Mesenchymal stem cell (in vitro differentiated cells and primary cell): Measurements from ENCODE around the gene PRSS33.

Experiments used
- DNase-seq: peaks from one replicate; pipeline ENCODE4 v3.0.0-alpha.2; 2013
- H2AFZ ChIP-seq: one replicate; pipeline ENCODE4 v1.6.1; 2013; ENCODE audit warnings: low read depth, mild to moderate bottlenecking, control low read depth, inconsistent platforms, low read length, moderate library complexity
- H2AK5ac ChIP-seq: 2 replicates; pipeline ENCODE4 v1.6.1; 2013; ENCODE audit warnings: low read length, moderate library complexity, mild to moderate bottlenecking, inconsistent platforms; ENCODE audit not compliant: severe bottlenecking
- H2BK120ac ChIP-seq: one replicate; pipeline ENCODE4 v1.6.1; 2013; ENCODE audit warnings: low read depth, mild to moderate bottlenecking, inconsistent platforms, low read length, moderate library complexity
- H2BK12ac ChIP-seq, 2 experiments: one replicate each; pipeline ENCODE4 v1.6.1; 2013; ENCODE audit warnings: inconsistent platforms in 2 of 2, low read length in 2 of 2, mild to moderate bottlenecking in 2 of 2, moderate library complexity in 2 of 2, control low read depth in 1 of 2
- H2BK15ac ChIP-seq: one replicate; pipeline ENCODE4 v1.6.1; 2013; ENCODE audit warnings: mild to moderate bottlenecking, low read depth, inconsistent platforms; ENCODE audit not compliant: poor library complexity, severe bottlenecking
- H2BK5ac ChIP-seq: 2 replicates; pipeline ENCODE4 v1.6.1; 2013; ENCODE audit warnings: low read depth, mild to moderate bottlenecking, low read length, control low read depth, inconsistent platforms; ENCODE audit not compliant: poor library complexity, severe bottlenecking
- H3K14ac ChIP-seq, 2 experiments: one replicate each; pipeline ENCODE4 v1.6.1; 2013; ENCODE audit warnings: inconsistent platforms in 2 of 2, low read length in 2 of 2, control low read depth in 1 of 2, mild to moderate bottlenecking in 1 of 2, moderate library complexity in 1 of 2
- H3K18ac ChIP-seq, 2 experiments: one replicate each; pipeline ENCODE4 v1.6.1; 2013; ENCODE audit warnings: inconsistent platforms in 2 of 2, low read length in 2 of 2, control low read depth in 1 of 2, low read depth in 1 of 2, mild to moderate bottlenecking in 1 of 2
- H3K23ac ChIP-seq, 2 experiments: one replicate each; pipeline ENCODE4 v1.6.1; 2013; ENCODE audit warnings: inconsistent platforms in 2 of 2, low read length in 2 of 2, mild to moderate bottlenecking in 2 of 2, moderate library complexity in 2 of 2, control low read depth in 1 of 2
- H3K27ac ChIP-seq: 2 replicates; pipeline ENCODE4 v1.5.1; 2013; ENCODE audit warnings: mild to moderate bottlenecking, moderate library complexity, low read length, control low read depth, inconsistent platforms; ENCODE audit not compliant: poor library complexity, severe bottlenecking
- H3K27me3 ChIP-seq, 2 experiments: 2 replicates each; pipeline versions ENCODE4 v1.6.1 to v1.7.0; 2013; ENCODE audit warnings: low read length in 2 of 2, mild to moderate bottlenecking in 2 of 2, moderate library complexity in 2 of 2, control low read depth in 1 of 2, inconsistent platforms in 1 of 2; ENCODE audit not compliant: control insufficient read depth in 1 of 2, insufficient read depth in 1 of 2
- H3K36me3 ChIP-seq, 2 experiments: 2 replicates each; pipeline versions ENCODE4 v1.6.1 to v1.7.0; 2013; ENCODE audit warnings: low read length in 2 of 2, control low read depth in 1 of 2, inconsistent platforms in 1 of 2, low read depth in 1 of 2, mild to moderate bottlenecking in 1 of 2; ENCODE audit not compliant: insufficient read depth in 2 of 2, control insufficient read depth in 1 of 2
- H3K4ac ChIP-seq, 2 experiments: one replicate each; pipeline ENCODE4 v1.6.1; 2013; ENCODE audit warnings: inconsistent platforms in 2 of 2, low read length in 2 of 2, mild to moderate bottlenecking in 2 of 2, moderate library complexity in 2 of 2, control low read depth in 1 of 2, low read depth in 1 of 2
- H3K4me1 ChIP-seq: 2 replicates; pipeline ENCODE4 v1.6.1; 2013; ENCODE audit warnings: low read depth, low read length, control low read depth; ENCODE audit not compliant: control insufficient read depth, insufficient read depth
- H3K4me2 ChIP-seq: 2 replicates; pipeline ENCODE4 v1.6.1; 2013; ENCODE audit warnings: low read length, mild to moderate bottlenecking, inconsistent platforms; ENCODE audit not compliant: poor library complexity, severe bottlenecking
- H3K4me3 ChIP-seq, 2 experiments: 2 replicates each; pipeline versions ENCODE4 v1.5.1 to v1.7.0; 2013; ENCODE audit warnings: low read length in 2 of 2, mild to moderate bottlenecking in 2 of 2, control low read depth in 1 of 2, low read depth in 1 of 2; ENCODE audit not compliant: insufficient read depth in 1 of 2
- H3K79me1 ChIP-seq: replicated peaks from 2 replicates; pipeline ENCODE4 v1.6.1; 2013; ENCODE audit warnings: mild to moderate bottlenecking, control low read depth, low read length, inconsistent platforms; ENCODE audit not compliant: poor library complexity, severe bottlenecking
- H3K9ac ChIP-seq: 2 replicates; pipeline ENCODE4 v1.7.0; 2013; ENCODE audit warnings: mild to moderate bottlenecking, low read length, moderate library complexity
- H3K9me3 ChIP-seq: 2 replicates; pipeline ENCODE4 v1.7.0; 2013; ENCODE audit warnings: mild to moderate bottlenecking, low read length; ENCODE audit not compliant: control insufficient read depth
- H4K8ac ChIP-seq: one replicate; pipeline ENCODE4 v1.6.1; 2013; ENCODE audit warnings: inconsistent platforms, mild to moderate bottlenecking, low read length, moderate library complexity
- H4K91ac ChIP-seq: one replicate; pipeline ENCODE4 v1.6.1; 2013; ENCODE audit warnings: mild to moderate bottlenecking, low read length, inconsistent platforms
- WGBS: methylation state at CpG from one replicate; pipeline ENCODE4 v1.1.7; 2013; ENCODE audit warnings: mixed read lengths; 5-methylcytosine and 5-hydroxymethylcytosine counted together

Gene PRSS33

DNA sequence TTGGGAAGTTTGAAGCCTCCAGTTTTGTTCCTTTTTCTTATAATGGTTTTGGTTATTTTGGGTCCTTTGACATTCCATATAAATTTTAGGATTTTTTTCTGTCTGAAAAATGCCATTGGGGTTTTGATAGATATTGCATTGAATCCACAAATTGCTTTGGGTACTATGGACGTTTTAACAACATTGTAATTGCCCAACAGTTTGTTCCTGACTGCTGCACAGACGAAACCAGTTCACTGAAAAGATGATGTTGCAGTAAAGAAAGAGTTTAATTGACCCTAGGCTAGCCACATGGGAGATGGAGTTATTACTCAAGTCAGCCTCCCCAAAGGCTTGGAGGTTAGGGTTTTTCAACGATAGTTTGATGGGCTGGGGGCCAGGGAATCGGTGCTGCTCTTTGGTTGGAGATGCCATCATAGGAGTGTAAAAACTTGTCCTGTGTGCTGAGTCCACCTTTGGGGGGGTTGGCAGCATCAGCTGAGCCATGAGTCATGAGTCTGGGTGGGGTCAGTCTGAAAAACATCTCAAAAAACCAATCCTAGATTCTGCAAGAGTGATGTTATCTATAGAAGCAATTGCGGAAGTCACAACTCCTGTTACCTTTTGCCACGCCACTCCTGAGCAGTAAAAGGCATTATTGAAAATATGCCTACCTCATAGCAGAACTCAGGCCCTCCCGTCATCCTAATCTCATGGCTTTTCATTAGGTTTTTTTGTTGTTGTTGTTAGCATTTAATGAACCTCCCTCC, 8.2 kb upstream of the PRSS33 start:
- Histone ChIP-seq H3K27ac (no peak overlapping the region), H2BK12ac (no peak overlapping the region), H2AK5ac (no peak overlapping the region), H4K91ac (no peak overlapping the region), H2BK5ac (no peak overlapping the region), H4K8ac (no peak overlapping the region), H3K4me3 (no peak overlapping the region), H2BK120ac (no peak overlapping the region), H3K18ac (no peak overlapping the region), H3K79me1 (no peaks in the 10 kb centered on the region), H3K4me2 (no peak overlapping the region), H3K4me1 (no peaks in the 10 kb centered on the region), H3K23ac (no peak overlapping the region), H2BK15ac (no peak overlapping the region), H3K14ac (no peak overlapping the region), H2AFZ (no peak overlapping the region), H3K9ac (no peak overlapping the region), H3K27me3 (peaks cover 17 to 52% of the 10 kb centered on the region in 2 experiments), H3K36me3 (no peaks in the 10 kb centered on the region), H3K9me3 (no peaks in the 10 kb centered on the region), H3K4ac (no peak overlapping the region)
- 84% methylated on average over 6 of the region's 7 CpGs for WGBS
- DNase-seq, result no peak

DNA sequence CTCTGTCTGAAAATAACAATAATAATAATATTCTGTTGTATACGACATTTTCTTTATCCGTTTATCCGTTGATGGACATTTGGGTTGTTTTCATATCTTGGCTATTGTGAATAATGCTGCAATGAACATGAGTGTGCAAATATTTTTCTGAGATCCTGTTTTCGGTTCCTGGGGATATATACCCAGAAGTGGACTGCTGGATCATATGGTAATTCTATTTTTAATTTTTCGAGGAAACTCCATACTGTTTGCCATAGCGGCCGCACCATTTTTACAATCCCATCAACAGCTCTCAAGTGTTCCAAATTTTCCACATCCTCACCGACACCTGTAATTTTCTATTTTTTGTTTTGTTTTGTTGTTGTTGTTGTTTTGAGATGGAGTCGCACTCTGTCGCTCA, 5.6 kb upstream of the PRSS33 start:
- Histone ChIP-seq H4K8ac (no peak overlapping the region), H3K9ac (no peak overlapping the region), H3K27me3 (peaks cover 24 to 64% of the 10 kb centered on the region in 2 experiments), H2AK5ac (no peak overlapping the region), H2AFZ (no peak overlapping the region), H2BK120ac (no peak overlapping the region), H3K9me3 (no peaks in the 10 kb centered on the region), H3K4ac (no peak overlapping the region), H3K4me1 (no peaks in the 10 kb centered on the region), H3K18ac (no peak overlapping the region), H2BK5ac (no peak overlapping the region), H3K27ac (no peak overlapping the region), H3K36me3 (no peaks in the 10 kb centered on the region), H3K23ac (no peak overlapping the region), H3K4me3 (no peak overlapping the region), H3K4me2 (no peak overlapping the region), H3K79me1 (no peaks in the 10 kb centered on the region), H3K14ac (no peak overlapping the region), H2BK15ac (no peak overlapping the region), H2BK12ac (no peak overlapping the region), H4K91ac (no peak overlapping the region)
- WGBS, result 98% methylated on average over 10 of the region's 10 CpGs
- DNase-seq, result no peak

DNA sequence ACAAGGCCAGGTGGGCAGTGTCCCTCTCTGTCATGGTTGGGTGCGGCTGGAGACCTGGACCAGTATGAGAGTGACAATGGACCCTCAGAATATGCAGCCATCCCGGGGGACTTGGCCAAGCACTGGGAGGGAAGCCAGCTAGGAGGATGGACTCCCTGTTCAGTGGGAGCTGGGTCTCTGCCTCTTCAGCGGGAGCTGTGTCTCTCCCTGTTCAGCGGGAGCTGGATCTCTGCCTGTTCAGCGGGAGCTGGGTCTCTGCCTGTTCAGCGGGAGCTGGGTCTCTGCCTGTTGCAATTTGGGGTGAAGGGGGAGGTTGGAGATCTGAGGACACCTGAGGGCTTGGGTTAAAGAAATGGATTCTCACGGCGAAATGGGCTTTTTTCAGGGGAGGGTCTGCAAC, 3.8 kb upstream of the PRSS33 start:
- no peak overlapping the region for H3K18ac ChIP-seq
- peaks cover 27 to 72% of the 10 kb centered on the region in 2 experiments for H3K27me3 ChIP-seq
- no peaks in the 10 kb centered on the region for H3K79me1 ChIP-seq
- H4K91ac ChIP-seq, result no peak overlapping the region
- no peak overlapping the region for H3K23ac ChIP-seq
- H2AK5ac ChIP-seq, result no peak overlapping the region
- H2BK12ac ChIP-seq, result no peak overlapping the region
- no peaks in the 10 kb centered on the region for H3K9me3 ChIP-seq
- no peak overlapping the region for H3K27ac ChIP-seq
- no peak for DNase-seq
- no peak overlapping the region for H3K14ac ChIP-seq
- H2BK15ac ChIP-seq, result no peak overlapping the region
- no peak overlapping the region for H3K4me2 ChIP-seq
- no peaks in the 10 kb centered on the region for H3K36me3 ChIP-seq
- H4K8ac ChIP-seq, result no peak overlapping the region
- WGBS, result 90% methylated on average over 7 of the region's 8 CpGs
- no peak overlapping the region for H3K4ac ChIP-seq
- no peak overlapping the region for H3K4me3 ChIP-seq
- H3K4me1 ChIP-seq, result no peaks in the 10 kb centered on the region
- H2AFZ ChIP-seq, result no peak overlapping the region
- H3K9ac ChIP-seq, result no peak overlapping the region
- H2BK5ac ChIP-seq, result no peak overlapping the region
- H2BK120ac ChIP-seq, result no peak overlapping the region

DNA sequence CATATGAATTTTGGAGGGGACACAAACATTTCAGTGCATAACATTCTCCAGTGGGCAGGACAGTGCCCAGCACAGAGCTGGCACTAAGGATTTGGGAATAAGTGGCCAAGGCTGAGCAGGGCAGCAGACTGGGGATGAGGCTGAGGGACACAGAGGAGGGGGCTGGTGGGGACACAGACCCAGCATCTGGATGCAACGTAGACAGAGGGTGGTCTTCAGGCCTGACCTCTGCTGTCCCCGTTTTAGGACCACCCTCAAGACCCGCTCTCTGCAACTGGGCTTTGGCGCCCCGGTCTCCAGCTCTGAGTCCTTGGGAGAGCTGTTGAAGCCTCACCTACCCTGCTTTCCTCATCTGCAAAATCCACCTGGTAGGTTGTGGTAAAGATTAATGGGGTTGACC, 3.3 kb upstream of the PRSS33 start:
- Histone ChIP-seq H3K9ac (no peak overlapping the region), H3K27me3 (peaks cover 23 to 73% of the 10 kb centered on the region in 2 experiments), H2BK15ac (no peak overlapping the region), H4K8ac (no peak overlapping the region), H3K79me1 (no peaks in the 10 kb centered on the region), H3K27ac (no peak overlapping the region), H3K4me3 (no peak overlapping the region), H2BK12ac (no peak overlapping the region), H2AK5ac (no peak overlapping the region), H3K14ac (no peak overlapping the region), H3K36me3 (no peaks in the 10 kb centered on the region), H3K4me1 (no peaks in the 10 kb centered on the region), H2BK120ac (no peak overlapping the region), H3K18ac (no peak overlapping the region), H3K4me2 (no peak overlapping the region), H2BK5ac (no peak overlapping the region), H3K23ac (no peak overlapping the region), H2AFZ (no peak overlapping the region), H4K91ac (peak overlapping the region; percentile 5), H3K9me3 (no peaks in the 10 kb centered on the region), H3K4ac (no peak overlapping the region)
- WGBS, result 82% methylated on average over 5 of the region's 5 CpGs
- no peak for DNase-seq
